Chondrocyte (in vitro differentiated cells): ENCODE results near the gene KIF26B. TPM values are rescaled to one million over a fixed set of nuclear protein-coding genes. Genes with fewer than 3 reads are reported as not detected.
"Not testable (repeated sequence)": the region's sequence is repeated elsewhere in the genome, so short reads cannot be mapped to it uniquely, and the experiment has no call there.

Experiments
- DNase-seq: peaks from one replicate; pipeline ENCODE4 v3.0.0; 2021; ENCODE audit warnings: mixed read lengths, low spot score
- H3K27ac Mint-ChIP-seq: one replicate; pipeline ENCODE4 v1.8.0; 2021; ENCODE audit warnings: mild to moderate bottlenecking, moderate library complexity, mixed read lengths; ENCODE audit not compliant: unreplicated experiment
- H3K27me3 Mint-ChIP-seq: 2 replicates; pipeline ENCODE4 v1.8.0; 2021; ENCODE audit warnings: low read depth, mixed read lengths
- H3K36me3 Mint-ChIP-seq: 2 replicates; pipeline ENCODE4 v1.8.0; 2021; ENCODE audit warnings: low read depth, mixed read lengths
- H3K4me1 Mint-ChIP-seq: 2 replicates; pipeline ENCODE4 v1.8.0; 2021; ENCODE audit warnings: low read depth, mild to moderate bottlenecking, mixed read lengths
- H3K4me3 Mint-ChIP-seq: one replicate; pipeline ENCODE4 v1.8.0; 2021; ENCODE audit warnings: mild to moderate bottlenecking, moderate library complexity, mixed read lengths; ENCODE audit not compliant: unreplicated experiment
- H3K9me3 Mint-ChIP-seq: 2 replicates; pipeline ENCODE4 v1.8.0; 2021; ENCODE audit warnings: low read depth, mixed read lengths
- total RNA-seq: library from RNA; stranded (reverse); gene quantifications from 3 replicates; pipeline ENCODE4 v1.2.1, GENCODE V29; 2021
- TF ChIP-seq, protein P1 (sequence below): fragments of 200-600 bp; sonication (generic); IDR thresholded peaks from 2 replicates; pipeline ENCODE4 v1.5.0; 2021; ENCODE audit warnings: antibody characterized with exemption, mild to moderate bottlenecking, moderate library complexity

Gene KIF26B
- total RNA-seq, 1 donor from 2014 or later: 47.0 TPM

DNA sequence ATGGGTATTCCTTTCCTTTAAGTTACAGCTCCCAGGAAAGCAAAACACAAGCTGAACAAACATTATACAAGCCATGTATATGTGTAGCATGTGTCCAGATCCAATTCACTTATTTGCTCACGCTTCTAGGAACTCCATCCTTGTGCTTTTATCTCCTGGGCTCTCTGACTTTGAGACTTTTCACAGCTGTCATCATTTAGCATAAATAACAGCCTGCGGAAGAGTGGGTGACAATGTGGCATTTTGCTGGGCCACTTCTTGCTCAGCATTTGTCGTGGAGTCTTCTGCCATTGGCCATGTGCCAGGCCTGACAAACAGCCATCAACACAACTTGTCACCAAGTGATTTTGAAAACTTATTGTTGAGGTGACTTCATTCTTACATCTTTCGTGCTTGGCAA, 164.3 kb downstream of the KIF26B start:
- Mint-ChIP-seq H3K27me3 (no peaks in the 10 kb centered on the region), H3K9me3 (no peaks in the 10 kb centered on the region), H3K36me3 (peaks cover 3% of the 10 kb centered on the region), H3K4me3 (no peak overlapping the region), H3K27ac (no peak overlapping the region), H3K4me1 (peaks cover 23% of the 10 kb centered on the region)
- TF ChIP-seq, protein P1, sequence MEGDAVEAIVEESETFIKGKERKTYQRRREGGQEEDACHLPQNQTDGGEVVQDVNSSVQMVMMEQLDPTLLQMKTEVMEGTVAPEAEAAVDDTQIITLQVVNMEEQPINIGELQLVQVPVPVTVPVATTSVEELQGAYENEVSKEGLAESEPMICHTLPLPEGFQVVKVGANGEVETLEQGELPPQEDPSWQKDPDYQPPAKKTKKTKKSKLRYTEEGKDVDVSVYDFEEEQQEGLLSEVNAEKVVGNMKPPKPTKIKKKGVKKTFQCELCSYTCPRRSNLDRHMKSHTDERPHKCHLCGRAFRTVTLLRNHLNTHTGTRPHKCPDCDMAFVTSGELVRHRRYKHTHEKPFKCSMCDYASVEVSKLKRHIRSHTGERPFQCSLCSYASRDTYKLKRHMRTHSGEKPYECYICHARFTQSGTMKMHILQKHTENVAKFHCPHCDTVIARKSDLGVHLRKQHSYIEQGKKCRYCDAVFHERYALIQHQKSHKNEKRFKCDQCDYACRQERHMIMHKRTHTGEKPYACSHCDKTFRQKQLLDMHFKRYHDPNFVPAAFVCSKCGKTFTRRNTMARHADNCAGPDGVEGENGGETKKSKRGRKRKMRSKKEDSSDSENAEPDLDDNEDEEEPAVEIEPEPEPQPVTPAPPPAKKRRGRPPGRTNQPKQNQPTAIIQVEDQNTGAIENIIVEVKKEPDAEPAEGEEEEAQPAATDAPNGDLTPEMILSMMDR: no peak
- DNase-seq: no peak

DNA sequence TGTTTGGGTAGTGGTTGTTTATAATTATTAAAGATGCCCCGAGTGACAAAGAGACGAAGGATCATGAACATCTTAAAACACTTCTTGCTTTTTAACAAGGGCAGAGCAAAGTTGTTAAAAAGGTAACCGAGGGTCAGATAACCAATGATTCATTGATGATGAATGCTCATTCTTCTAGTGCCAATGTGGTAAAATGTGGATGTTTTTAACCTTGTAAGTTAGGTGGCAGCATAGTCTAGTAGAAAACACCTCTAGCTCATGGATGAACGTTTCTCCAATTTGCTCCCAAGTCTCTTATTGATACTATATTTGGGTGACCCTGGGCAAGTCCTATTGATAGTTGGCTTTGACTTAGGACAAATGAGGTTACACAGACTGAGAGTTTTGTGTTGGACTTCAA, 167.9 kb downstream of the KIF26B start:
- no peaks in the 10 kb centered on the region for H3K27me3 Mint-ChIP-seq
- no peak overlapping the region for H3K27ac Mint-ChIP-seq
- H3K4me3 Mint-ChIP-seq: no peak overlapping the region
- TF ChIP-seq, protein P1: peak; percentile 54
- no peak for DNase-seq
- H3K9me3 Mint-ChIP-seq: no peaks in the 10 kb centered on the region
- peaks cover 18% of the 10 kb centered on the region for H3K4me1 Mint-ChIP-seq
- peaks cover 3% of the 10 kb centered on the region for H3K36me3 Mint-ChIP-seq

DNA sequence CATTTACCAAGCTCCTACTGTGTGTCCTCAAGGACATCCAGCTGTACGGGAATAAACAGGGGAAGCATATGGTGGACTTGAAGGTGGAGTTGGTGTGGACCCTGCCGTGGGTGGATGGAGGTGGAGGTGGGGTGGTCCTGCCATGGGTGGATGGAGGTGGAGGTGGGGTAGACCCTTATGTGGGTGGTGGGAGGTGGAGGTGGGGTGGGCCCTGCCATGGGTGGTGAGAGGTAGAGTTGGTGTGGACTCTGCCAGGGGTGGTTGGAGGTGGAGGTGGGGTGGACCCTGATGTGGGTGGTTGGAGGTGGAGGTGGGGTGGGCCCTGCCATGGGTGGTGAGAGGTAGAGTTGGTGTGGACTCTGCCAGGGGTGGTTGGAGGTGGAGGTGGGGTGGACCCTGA, 169.0 kb downstream of the KIF26B start:
- DNase-seq, H3K36me3 Mint-ChIP-seq, H3K27ac Mint-ChIP-seq, H3K4me3 Mint-ChIP-seq, H3K27me3 Mint-ChIP-seq, H3K9me3 Mint-ChIP-seq: not testable (repeated sequence)
- H3K4me1 Mint-ChIP-seq: peaks cover 13% of the 10 kb centered on the region

DNA sequence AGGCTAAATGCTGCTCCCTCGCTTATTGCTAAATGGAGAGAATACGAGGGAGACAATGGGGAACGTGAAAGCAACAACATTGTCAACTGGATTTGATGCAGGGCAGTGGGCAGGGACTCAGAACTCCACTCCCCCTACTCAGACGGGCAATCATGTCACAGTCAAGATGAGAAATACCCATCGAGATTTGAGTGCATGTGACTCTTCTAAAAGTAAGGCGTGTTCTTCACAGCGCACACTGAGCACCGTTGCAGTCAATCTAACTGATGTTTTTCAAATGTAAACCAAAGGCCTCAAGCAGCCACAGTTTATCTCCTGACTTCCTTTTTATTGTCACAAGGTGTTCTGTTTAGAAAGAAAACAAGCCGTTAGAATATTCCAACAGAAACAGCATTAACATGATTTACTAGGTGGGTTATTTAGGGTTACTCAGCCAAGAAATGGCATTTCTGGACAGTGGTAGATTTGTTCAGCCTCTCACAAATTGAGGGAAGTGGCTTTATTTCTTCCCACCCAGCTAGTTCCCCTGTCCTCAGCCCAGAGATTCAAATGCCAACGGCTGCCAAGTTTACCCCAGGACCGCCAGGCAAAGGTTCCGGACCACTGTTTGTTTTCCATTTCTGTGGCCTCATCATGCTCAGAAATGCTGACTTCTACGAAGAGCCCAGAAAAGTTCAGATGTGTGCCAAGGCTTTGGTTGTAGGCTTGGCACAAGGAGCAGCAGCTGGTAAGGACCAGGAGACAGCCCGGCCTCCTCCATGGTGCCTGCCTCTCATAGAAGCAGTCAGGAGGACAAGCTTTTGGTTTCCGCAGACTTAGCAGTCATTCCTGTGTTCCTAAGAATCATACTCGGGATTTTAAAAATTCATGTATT, 171.4 kb downstream of the KIF26B start:
- no peak for DNase-seq
- peaks cover 1% of the 10 kb centered on the region for H3K36me3 Mint-ChIP-seq
- H3K9me3 Mint-ChIP-seq: no peaks in the 10 kb centered on the region
- H3K27me3 Mint-ChIP-seq: no peaks in the 10 kb centered on the region
- no peak overlapping the region for H3K4me3 Mint-ChIP-seq
- H3K27ac Mint-ChIP-seq: no peak overlapping the region
- TF ChIP-seq, protein P1: no peak
- peaks cover 8% of the 10 kb centered on the region for H3K4me1 Mint-ChIP-seq

DNA sequence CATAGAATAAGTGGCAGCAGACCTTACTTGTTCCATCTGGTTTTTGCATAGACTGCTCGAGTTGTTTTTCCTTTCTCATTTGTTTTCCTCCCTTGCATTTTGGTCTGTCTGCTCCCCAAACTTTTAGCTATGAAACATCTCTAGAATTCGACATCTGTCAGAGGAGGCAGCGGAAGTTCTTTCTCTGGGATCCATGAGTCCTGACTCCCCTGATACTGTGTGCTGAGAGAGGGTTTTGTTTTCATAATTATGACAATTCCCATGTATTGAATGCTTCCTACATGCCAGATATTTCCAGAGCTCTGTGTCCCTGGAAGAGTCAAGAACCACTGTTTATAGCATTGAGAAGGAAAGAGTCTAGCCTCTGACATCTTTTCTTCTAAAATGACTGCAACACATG, 172.6 kb downstream of the KIF26B start:
- DNase-seq: no peak
- Mint-ChIP-seq H3K27me3 (no peaks in the 10 kb centered on the region), H3K9me3 (no peaks in the 10 kb centered on the region), H3K36me3 (no peaks in the 10 kb centered on the region), H3K4me1 (peaks cover 8% of the 10 kb centered on the region), H3K4me3 (no peak overlapping the region), H3K27ac (no peak overlapping the region)
- TF ChIP-seq, protein P1: no peak

DNA sequence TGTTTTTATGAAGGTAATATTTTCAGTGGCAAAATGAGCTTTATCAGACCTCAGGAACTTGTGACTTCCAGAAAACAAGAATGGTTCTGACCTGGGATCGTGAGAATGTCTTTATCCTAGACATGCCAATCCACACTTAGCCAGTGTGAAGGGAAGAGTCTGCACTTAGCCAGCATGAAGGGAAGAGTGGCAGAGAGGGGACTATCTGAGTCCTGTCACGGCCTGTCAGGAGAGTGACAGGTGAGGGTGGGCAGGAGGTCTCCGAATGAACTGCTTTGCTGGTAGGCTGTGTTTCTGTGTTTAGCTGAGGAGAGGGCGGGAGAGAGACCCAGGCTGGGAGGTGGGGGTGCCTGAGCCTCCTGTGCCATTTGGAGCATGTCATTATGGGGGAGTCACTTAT, 173.1 kb downstream of the KIF26B start:
- Mint-ChIP-seq H3K27ac (peak overlapping the region; percentile 43), H3K4me1 (peaks cover 6% of the 10 kb centered on the region), H3K9me3 (no peaks in the 10 kb centered on the region), H3K36me3 (peaks cover 3% of the 10 kb centered on the region), H3K27me3 (no peaks in the 10 kb centered on the region), H3K4me3 (no peak overlapping the region)
- DNase-seq: no peak
- TF ChIP-seq, protein P1: no peak
